Neural crest cell (in vitro differentiated cells): ENCODE measurements around the gene IFI44. TPM values are rescaled to one million over a fixed set of nuclear protein-coding genes. Genes with fewer than 3 reads are reported as not detected.

Source experiments
- DNase-seq: peaks from one replicate; pipeline ENCODE4 v3.0.0; 2021; ENCODE audit warnings: low read depth, mixed read lengths, low spot score
- H3K27ac Mint-ChIP-seq: one replicate; pipeline ENCODE4 v1.8.0; 2021; ENCODE audit warnings: mild to moderate bottlenecking, mixed read lengths; ENCODE audit not compliant: unreplicated experiment
- H3K27me3 Mint-ChIP-seq: 2 replicates; pipeline ENCODE4 v1.8.0; 2021; ENCODE audit warnings: low read depth, mild to moderate bottlenecking, mixed read lengths
- H3K36me3 Mint-ChIP-seq: 2 replicates; pipeline ENCODE4 v1.8.0; 2021; ENCODE audit warnings: low read depth, mild to moderate bottlenecking, mixed read lengths
- H3K4me1 Mint-ChIP-seq: 2 replicates; pipeline ENCODE4 v1.8.0; 2021; ENCODE audit warnings: mixed read lengths
- H3K4me3 Mint-ChIP-seq: one replicate; pipeline ENCODE4 v1.8.0; 2021; ENCODE audit warnings: mild to moderate bottlenecking, mixed read lengths
- H3K9me3 Mint-ChIP-seq: 2 replicates; pipeline ENCODE4 v1.8.0; 2021; ENCODE audit warnings: mixed read lengths
- CTCF ChIP-seq: fragments of 200-600 bp; sonication (generic); conservative IDR thresholded peaks from 2 replicates; pipeline ENCODE4 v1.5.0; 2021; ENCODE audit warnings: antibody characterized with exemption, mild to moderate bottlenecking
- total RNA-seq: library from RNA; stranded (reverse); gene quantifications from 2 replicates; pipeline ENCODE4 v1.2.1, GENCODE V29; 2021

The IFI44 gene
- total RNA-seq, 1 donor from 2014 or later: 0.47 TPM

GRCh38 chr1:78619803-78620579, 29.6 kb upstream of the IFI44 start, which contains the start of gene IFI44L:
Gene IFI44L, plus strand, starts transcription at chr1:78620448. Its CDS starts 7,468 bp downstream, at chr1:78627916.
- no peak for TF ChIP-seq CTCF
- Mint-ChIP-seq H3K36me3 (no peaks in the 10 kb centered on the region), H3K27me3 (no peaks in the 10 kb centered on the region), H3K9me3 (no peaks in the 10 kb centered on the region), H3K27ac (no peak within 1 kb of the TSS), H3K4me1 (peaks cover 8% of the 10 kb centered on the region), H3K4me3 (no peak within 1 kb of the TSS)
- DNase-seq: no peak

GRCh38 chr1:78620666-78621065, 29.0 kb upstream of the IFI44 start:
- no peak overlapping the region for H3K27ac Mint-ChIP-seq
- H3K4me3 Mint-ChIP-seq: no peak overlapping the region
- no peaks in the 10 kb centered on the region for H3K36me3 Mint-ChIP-seq
- DNase-seq: no peak
- no peak for TF ChIP-seq CTCF
- H3K9me3 Mint-ChIP-seq: no peaks in the 10 kb centered on the region
- no peaks in the 10 kb centered on the region for H3K27me3 Mint-ChIP-seq
- peaks cover 8% of the 10 kb centered on the region for H3K4me1 Mint-ChIP-seq

- Mint-ChIP-seq H3K9me3 (no peaks in the 10 kb centered on the region), H3K36me3 (no peaks in the 10 kb centered on the region), H3K4me3 (no peak overlapping the region), H3K27ac (no peak overlapping the region), H3K27me3 (no peaks in the 10 kb centered on the region), H3K4me1 (peaks cover 6% of the 10 kb centered on the region)
- no peak for DNase-seq
- TF ChIP-seq CTCF: no peak
Observed at GRCh38 chr1:78622548-78622947, 27.1 kb upstream of the IFI44 start.

GRCh38 chr1:78624035-78624434, 25.6 kb upstream of the IFI44 start:
- Mint-ChIP-seq H3K4me3 (no peak overlapping the region), H3K27me3 (no peaks in the 10 kb centered on the region), H3K36me3 (no peaks in the 10 kb centered on the region), H3K27ac (no peak overlapping the region), H3K4me1 (no peaks in the 10 kb centered on the region), H3K9me3 (no peaks in the 10 kb centered on the region)
- TF ChIP-seq CTCF: no peak
- no peak for DNase-seq

- H3K36me3 Mint-ChIP-seq: no peaks in the 10 kb centered on the region
- H3K4me1 Mint-ChIP-seq: no peaks in the 10 kb centered on the region
- no peak for TF ChIP-seq CTCF
- H3K27ac Mint-ChIP-seq: no peak overlapping the region
- H3K27me3 Mint-ChIP-seq: peaks cover 4% of the 10 kb centered on the region
- H3K4me3 Mint-ChIP-seq: no peak overlapping the region
- no peak for DNase-seq
- H3K9me3 Mint-ChIP-seq: no peaks in the 10 kb centered on the region
Observed at GRCh38 chr1:78627321-78627720, 22.3 kb upstream of the IFI44 start.
